GM12878 (cell line): ENCODE data around the gene RNF25. TPM values are rescaled to one million over a fixed set of nuclear protein-coding genes. Genes with fewer than 3 reads are reported as not detected.

Experiments
- ATF3 ChIP-seq: IDR thresholded peaks from 2 replicates; pipeline ENCODE4 v1.6.1; 2011; ENCODE audit warnings: low read depth, mild to moderate bottlenecking, low read length, moderate library complexity, borderline replicate concordance; ENCODE audit errors: extremely low read depth
- FOXK2 ChIP-seq: fragments of 450-650 bp; IDR thresholded peaks from 2 replicates; pipeline ENCODE4 v1.6.1; 2017; ENCODE audit warnings: mild to moderate bottlenecking, moderate library complexity
- MEF2A ChIP-seq: IDR thresholded peaks from 2 replicates; pipeline ENCODE4 v1.6.1; 2011; ENCODE audit warnings: low read depth, mild to moderate bottlenecking, low read length, moderate library complexity; ENCODE audit not compliant: insufficient read depth
- POLR2AphosphoS5 ChIP-seq: IDR thresholded peaks from 2 replicates; pipeline ENCODE4 v1.6.1; 2011; ENCODE audit warnings: mild to moderate bottlenecking, low read length, inconsistent platforms
- RB1 ChIP-seq: fragments of 450-650 bp; formaldehyde crosslinking; IDR thresholded peaks from 2 replicates; pipeline ENCODE4 v1.6.1; 2017; ENCODE audit warnings: mild to moderate bottlenecking, borderline replicate concordance
- TBL1XR1 ChIP-seq: IDR thresholded peaks from 2 replicates; pipeline ENCODE4 v1.6.1; 2012; ENCODE audit warnings: low read depth, low read length, improper control_type of control experiment
- TCF12 ChIP-seq: IDR thresholded peaks from 2 replicates; pipeline ENCODE4 v1.6.1; 2011; ENCODE audit warnings: low read depth, mild to moderate bottlenecking, low read length
- TCF7 ChIP-seq: IDR thresholded peaks from 2 replicates; pipeline ENCODE4 v1.6.1; 2014; ENCODE audit warnings: antibody characterized with exemption, borderline replicate concordance
- USF2 ChIP-seq: IDR thresholded peaks from 2 replicates; pipeline ENCODE4 v1.6.1; 2011; ENCODE audit warnings: low read depth, low read length, improper control_type of control experiment, borderline replicate concordance
- polyA plus RNA-seq, 11 experiments: library from polyadenylated mRNA; depleted of rRNA in 4 of 11; unstranded in 6 of 11; stranded (reverse) in 5 of 11; fragments of >200 nt; fragmentation: Nextera tagmentation in 4 of 11; fragmentation: Illumina TruSeq in 1 of 11; extraction: Ambion mirVana in 4 of 11; extraction: Trizol in 1 of 11; gene quantifications; 1 replicate in 1 of 11; 2 replicates in 10 of 11; pipeline versions ENCODE4 v1.2.1 to v1.2.3, GENCODE V29; 2011 to 2016; ENCODE audit warnings: inconsistent platforms in 2 of 11, missing spikeins in 2 of 11, low read depth in 1 of 11
- total RNA-seq, 4 experiments: library from RNA; depleted of rRNA in 3 of 4; stranded (reverse); fragments of >200 nt in 3 of 4; fragmentation: Illumina TruSeq in 1 of 4; extraction: Trizol in 1 of 4; gene quantifications; 2 replicates each; pipeline versions ENCODE4 v1.2.1 to v1.2.3, GENCODE V29; 2013 to 2021
- TF ChIP-seq, protein P1 (sequence below): fragments of 450-650 bp; IDR thresholded peaks from 2 replicates; pipeline ENCODE4 v1.6.1; 2016; ENCODE audit warnings: mild to moderate bottlenecking, moderate library complexity, borderline replicate concordance
- TF ChIP-seq, protein P2 (sequence below): fragments of 150-350 bp; IDR thresholded peaks from 2 replicates; pipeline ENCODE4 v1.6.1; 2014; ENCODE audit warnings: mild to moderate bottlenecking, low read depth, low read length

RNF25 gene
- total and polyA plus RNA-seq, 10 of the 15 experiments (the other 5 are each of a cell fraction or from before 2014, with no cell fraction given): 1.3 to 70.4 (median 28.4) TPM

DNA sequence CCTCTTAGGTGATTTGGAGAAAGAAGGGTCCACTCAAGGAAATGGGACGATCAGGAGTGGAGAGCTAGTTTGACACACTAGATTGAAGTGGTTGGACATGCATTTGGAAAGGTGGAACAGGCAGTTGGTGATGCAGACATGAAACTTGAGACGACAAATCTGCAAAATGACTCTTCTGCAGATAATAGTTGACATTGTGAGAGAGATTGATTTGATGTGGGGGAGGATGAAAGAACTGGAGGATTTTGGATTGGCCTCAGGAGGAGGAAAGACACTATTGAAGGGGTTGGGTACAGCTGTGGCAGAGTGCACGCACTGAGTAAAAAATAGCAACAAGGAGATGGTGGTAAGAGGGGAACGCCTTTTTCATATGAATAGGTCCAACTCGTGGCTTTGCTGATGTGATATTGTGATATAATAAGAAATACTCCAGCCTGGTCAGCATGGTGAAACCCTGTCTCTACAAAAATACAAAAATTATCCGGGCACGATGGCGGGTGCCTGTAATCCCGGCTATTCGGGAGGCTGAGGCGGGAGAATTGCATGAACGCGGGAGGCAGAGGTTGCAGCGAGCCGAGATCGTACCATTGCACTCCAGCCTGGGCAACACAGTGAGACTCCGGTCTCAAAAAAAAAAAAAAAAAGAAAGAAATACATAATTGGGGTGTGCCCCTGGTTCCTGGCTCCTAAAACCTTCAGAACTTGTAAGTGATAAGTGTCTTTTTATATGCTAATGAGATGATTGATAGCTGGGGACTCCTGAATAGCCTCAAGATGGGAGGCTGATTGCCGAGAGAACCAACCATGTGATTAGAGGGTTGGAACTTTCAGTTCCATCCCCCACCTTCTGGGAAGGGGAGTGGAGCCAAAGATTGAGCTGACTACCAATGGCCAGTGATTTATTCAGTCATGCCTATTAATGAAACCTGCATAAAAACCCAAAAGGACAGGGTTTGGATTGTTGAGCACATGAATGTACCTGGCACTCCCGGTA, 48.5 kb upstream of the RNF25 start (continued):
- TF ChIP-seq, protein P1, sequence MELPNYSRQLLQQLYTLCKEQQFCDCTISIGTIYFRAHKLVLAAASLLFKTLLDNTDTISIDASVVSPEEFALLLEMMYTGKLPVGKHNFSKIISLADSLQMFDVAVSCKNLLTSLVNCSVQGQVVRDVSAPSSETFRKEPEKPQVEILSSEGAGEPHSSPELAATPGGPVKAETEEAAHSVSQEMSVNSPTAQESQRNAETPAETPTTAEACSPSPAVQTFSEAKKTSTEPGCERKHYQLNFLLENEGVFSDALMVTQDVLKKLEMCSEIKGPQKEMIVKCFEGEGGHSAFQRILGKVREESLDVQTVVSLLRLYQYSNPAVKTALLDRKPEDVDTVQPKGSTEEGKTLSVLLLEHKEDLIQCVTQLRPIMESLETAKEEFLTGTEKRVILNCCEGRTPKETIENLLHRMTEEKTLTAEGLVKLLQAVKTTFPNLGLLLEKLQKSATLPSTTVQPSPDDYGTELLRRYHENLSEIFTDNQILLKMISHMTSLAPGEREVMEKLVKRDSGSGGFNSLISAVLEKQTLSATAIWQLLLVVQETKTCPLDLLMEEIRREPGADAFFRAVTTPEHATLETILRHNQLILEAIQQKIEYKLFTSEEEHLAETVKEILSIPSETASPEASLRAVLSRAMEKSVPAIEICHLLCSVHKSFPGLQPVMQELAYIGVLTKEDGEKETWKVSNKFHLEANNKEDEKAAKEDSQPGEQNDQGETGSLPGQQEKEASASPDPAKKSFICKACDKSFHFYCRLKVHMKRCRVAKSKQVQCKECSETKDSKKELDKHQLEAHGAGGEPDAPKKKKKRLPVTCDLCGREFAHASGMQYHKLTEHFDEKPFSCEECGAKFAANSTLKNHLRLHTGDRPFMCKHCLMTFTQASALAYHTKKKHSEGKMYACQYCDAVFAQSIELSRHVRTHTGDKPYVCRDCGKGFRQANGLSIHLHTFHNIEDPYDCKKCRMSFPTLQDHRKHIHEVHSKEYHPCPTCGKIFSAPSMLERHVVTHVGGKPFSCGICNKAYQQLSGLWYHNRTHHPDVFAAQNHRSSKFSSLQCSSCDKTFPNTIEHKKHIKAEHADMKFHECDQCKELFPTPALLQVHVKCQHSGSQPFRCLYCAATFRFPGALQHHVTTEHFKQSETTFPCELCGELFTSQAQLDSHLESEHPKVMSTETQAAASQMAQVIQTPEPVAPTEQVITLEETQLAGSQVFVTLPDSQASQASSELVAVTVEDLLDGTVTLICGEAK: no peak
- TF ChIP-seq, protein P2, sequence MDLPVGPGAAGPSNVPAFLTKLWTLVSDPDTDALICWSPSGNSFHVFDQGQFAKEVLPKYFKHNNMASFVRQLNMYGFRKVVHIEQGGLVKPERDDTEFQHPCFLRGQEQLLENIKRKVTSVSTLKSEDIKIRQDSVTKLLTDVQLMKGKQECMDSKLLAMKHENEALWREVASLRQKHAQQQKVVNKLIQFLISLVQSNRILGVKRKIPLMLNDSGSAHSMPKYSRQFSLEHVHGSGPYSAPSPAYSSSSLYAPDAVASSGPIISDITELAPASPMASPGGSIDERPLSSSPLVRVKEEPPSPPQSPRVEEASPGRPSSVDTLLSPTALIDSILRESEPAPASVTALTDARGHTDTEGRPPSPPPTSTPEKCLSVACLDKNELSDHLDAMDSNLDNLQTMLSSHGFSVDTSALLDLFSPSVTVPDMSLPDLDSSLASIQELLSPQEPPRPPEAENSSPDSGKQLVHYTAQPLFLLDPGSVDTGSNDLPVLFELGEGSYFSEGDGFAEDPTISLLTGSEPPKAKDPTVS: no peak
- TF ChIP-seq TBL1XR1 (no peak), FOXK2 (no peak), TCF7 (no peak), USF2 (no peak), ATF3 (no peak), MEF2A (no peak), POLR2AphosphoS5 (no peak), RB1 (no peak), TCF12 (no peak)
